Measurements from ENCODE around the gene SSR4. TPM values are rescaled to one million over a fixed set of nuclear protein-coding genes. Genes with fewer than 3 reads are reported as not detected.

The SSR4 gene
- total and polyA plus RNA-seq, 2 donors (not counting 1 experiment from before 2014, with no cell fraction given), result 134 to 297 TPM

GRCh38 chrX:153786669-153787068 is 7.8 kb upstream of the SSR4 start:
- ChIA-PET CTCF (no interaction called here), POLR2A (no interaction called here)
- DNase-seq, result no peak
- Histone ChIP-seq H4K20me1 (ENCODE audit: control insufficient read depth, insufficient read depth, low read length, poor library complexity, severe bottlenecking) (no peaks in the 10 kb centered on the region), H3K4me3 (ENCODE audit: control extremely low read depth in 1 of 5, extremely low read depth in 1 of 5, insufficient read depth in 1 of 5, low read depth in 2 of 5, low read length in 4 of 5) (no peak overlapping the region), H3K27ac (ENCODE audit: low read length in 2 of 2) (no peak overlapping the region), H3K9me3 (ENCODE audit: control extremely low read depth in 1 of 3, control insufficient read depth in 2 of 3, insufficient read depth in 1 of 3, low read length in 2 of 3) (no peaks in the 10 kb centered on the region), H3K36me3 (replicated peaks in 1 of 2; ENCODE audit: control extremely low read depth in 1 of 2, control insufficient read depth in 1 of 2, extremely low read depth in 1 of 2, insufficient read depth in 2 of 2, low read length in 1 of 2) (peaks cover 0 to 23% of the 10 kb centered on the region in 2 experiments), H3K27me3 (replicated peaks in 1 of 4; ENCODE audit: control extremely low read depth in 1 of 4, control insufficient read depth in 3 of 4, insufficient read depth in 4 of 4, low read length in 3 of 4) (no peaks in the 10 kb centered on the region), H3K4me2 (replicated peaks; ENCODE audit: low read depth, low read length, poor library complexity, severe bottlenecking) (no peak overlapping the region), H3K79me2 (ENCODE audit: control insufficient read depth, insufficient read depth, low read length) (peaks cover 15% of the 10 kb centered on the region), H3K9ac (ENCODE audit: low read length) (no peak overlapping the region), H2AFZ (ENCODE audit: insufficient read depth, low read depth, low read length, poor library complexity, severe bottlenecking) (no peak overlapping the region), H3K4me1 (ENCODE audit: control insufficient read depth in 2 of 2, insufficient read depth in 2 of 2, low read length in 2 of 2) (no peaks in the 10 kb centered on the region)
- Mint-ChIP-seq H3K27ac (no peak overlapping the region), H3K4me1 (peaks cover 4% of the 10 kb centered on the region), H3K27me3 (no peaks in the 10 kb centered on the region), H3K4me3 (no peak overlapping the region), H3K9me3 (ENCODE audit: insufficient read depth) (no peaks in the 10 kb centered on the region)
- TF ChIP-seq EZH2 (IDR thresholded peaks at IDR 0.05; ENCODE audit: borderline replicate concordance, insufficient read depth, low read depth, low read length, poor library complexity, severe bottlenecking) (no peak), CTCF (IDR thresholded peaks at IDR 0.05) (no peak)
- no peak for ATAC-seq (ENCODE audit: low read depth)
- WGBS (ENCODE audit: insufficient coverage), result 93% methylated on average over 14 of the region's 15 CpGs
- intact Hi-C loops (cut with micrococcal nuclease), result no loop called here

DNA sequence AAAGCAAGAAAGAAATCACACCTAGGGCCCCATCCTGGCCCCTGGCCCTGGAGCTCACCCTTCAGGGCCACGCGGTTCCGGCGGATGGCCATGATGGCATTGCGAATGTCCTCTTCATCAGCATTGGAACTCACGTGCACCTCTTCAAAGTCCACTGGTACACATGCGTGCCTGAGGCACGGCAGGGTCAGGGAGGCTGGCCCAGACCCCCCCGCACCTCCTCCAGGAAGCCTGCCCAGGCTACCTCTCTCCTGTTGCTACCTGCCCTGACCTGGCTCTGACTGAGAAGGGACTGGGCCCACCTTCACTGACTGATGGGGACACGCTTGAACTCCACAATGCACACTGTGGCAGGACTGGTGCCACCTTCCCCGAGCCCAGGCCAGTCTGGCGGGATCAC is 4.8 kb upstream of the SSR4 start:
- H3K27me3 ChIP-seq (replicated peaks in 1 of 4; ENCODE audit: control extremely low read depth in 1 of 4, control insufficient read depth in 3 of 4, insufficient read depth in 4 of 4, low read length in 3 of 4), result no peaks in the 10 kb centered on the region
- POLR2A ChIA-PET, result no interaction called here
- H3K36me3 ChIP-seq (replicated peaks in 1 of 2; ENCODE audit: control extremely low read depth in 1 of 2, control insufficient read depth in 1 of 2, extremely low read depth in 1 of 2, insufficient read depth in 2 of 2, low read length in 1 of 2), result peaks cover 0 to 23% of the 10 kb centered on the region in 2 experiments
- H3K79me2 ChIP-seq (ENCODE audit: control insufficient read depth, insufficient read depth, low read length), result peaks cover 38% of the 10 kb centered on the region
- CTCF ChIA-PET, result interaction anchor here (0.9 kb wide), 1 partner anchor 135 kb away, joined by 3 read pairs; no protein-coding TSS in a partner anchor
- peaks cover 8 to 12% of the 10 kb centered on the region in 2 donors for H3K4me1 ChIP-seq (ENCODE audit: control insufficient read depth in 2 of 2, insufficient read depth in 2 of 2, low read length in 2 of 2)
- peaks cover 17% of the 10 kb centered on the region for H3K4me1 Mint-ChIP-seq
- DNase-seq, result no peak
- no peak overlapping the region for H2AFZ ChIP-seq (ENCODE audit: insufficient read depth, low read depth, low read length, poor library complexity, severe bottlenecking)
- 98% methylated on average over 8 of the region's 12 CpGs for WGBS (ENCODE audit: insufficient coverage)
- H3K9me3 ChIP-seq (ENCODE audit: control extremely low read depth in 1 of 3, control insufficient read depth in 2 of 3, insufficient read depth in 1 of 3, low read length in 2 of 3), result no peaks in the 10 kb centered on the region
- no peaks in the 10 kb centered on the region for H4K20me1 ChIP-seq (ENCODE audit: control insufficient read depth, insufficient read depth, low read length, poor library complexity, severe bottlenecking)
- TF ChIP-seq CTCF (IDR thresholded peaks at IDR 0.05), result no peak
- no peak for TF ChIP-seq EZH2 (IDR thresholded peaks at IDR 0.05; ENCODE audit: borderline replicate concordance, insufficient read depth, low read depth, low read length, poor library complexity, severe bottlenecking)
- no peak overlapping the region for H3K4me3 ChIP-seq (ENCODE audit: control extremely low read depth in 1 of 5, extremely low read depth in 1 of 5, insufficient read depth in 1 of 5, low read depth in 2 of 5, low read length in 4 of 5)
- H3K4me2 ChIP-seq (replicated peaks; ENCODE audit: low read depth, low read length, poor library complexity, severe bottlenecking), result no peak overlapping the region
- no peaks in the 10 kb centered on the region for H3K27me3 Mint-ChIP-seq
- intact Hi-C loops (cut with micrococcal nuclease), result no loop called here
- no peak overlapping the region for H3K27ac Mint-ChIP-seq
- H3K4me3 Mint-ChIP-seq, result no peak overlapping the region
- no peak overlapping the region for H3K27ac ChIP-seq (ENCODE audit: low read length in 2 of 2)
- no peak overlapping the region for H3K9ac ChIP-seq (ENCODE audit: low read length)
- H3K9me3 Mint-ChIP-seq (ENCODE audit: insufficient read depth), result no peaks in the 10 kb centered on the region
- ATAC-seq (ENCODE audit: low read depth), result no peak

All from B cell (primary cell).